Esophagus muscularis mucosa (tissue), 3 donors: ENCODE data around the gene LPAR1.

Experiments used
- POLR2AphosphoS5 ChIP-seq, 2 donors: sonication (generic); formaldehyde crosslinking; IDR thresholded peaks; one replicate each; pipeline ENCODE4 v1.6.1; 2017; ENCODE audit warnings: antibody characterized with exemption in 2 of 2
- TF ChIP-seq, protein P1 (sequence below), 3 experiments: fragments of 200-600 bp in 2 of 3; fragments of 450-650 bp in 1 of 3; sonication (generic) in 2 of 3; IDR thresholded peaks; one replicate each; pipeline ENCODE4 v1.5.1; 2017 to 2019; ENCODE audit warnings: antibody characterized with exemption in 3 of 3, mild to moderate bottlenecking in 2 of 3, moderate library complexity in 1 of 3

DNA sequence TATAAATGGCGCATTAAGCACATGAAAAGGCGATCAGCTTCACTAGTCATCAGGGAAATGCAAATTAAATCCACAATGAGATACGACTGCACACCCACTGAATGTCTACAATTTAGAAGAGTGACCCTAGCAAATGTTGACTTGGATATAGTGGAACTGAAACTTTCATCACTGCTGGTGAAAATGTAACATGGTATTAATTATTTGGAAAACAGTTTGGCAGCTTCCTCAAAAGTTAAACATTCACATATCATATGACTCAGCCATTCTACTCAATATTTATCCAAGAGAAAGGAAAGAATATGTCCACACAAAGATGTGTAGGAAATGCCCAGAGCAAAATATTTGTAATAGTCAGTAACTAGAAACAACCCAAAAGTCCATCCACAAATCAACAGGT lies 146.5 kb downstream of the LPAR1 start:
- TF ChIP-seq, protein P1, sequence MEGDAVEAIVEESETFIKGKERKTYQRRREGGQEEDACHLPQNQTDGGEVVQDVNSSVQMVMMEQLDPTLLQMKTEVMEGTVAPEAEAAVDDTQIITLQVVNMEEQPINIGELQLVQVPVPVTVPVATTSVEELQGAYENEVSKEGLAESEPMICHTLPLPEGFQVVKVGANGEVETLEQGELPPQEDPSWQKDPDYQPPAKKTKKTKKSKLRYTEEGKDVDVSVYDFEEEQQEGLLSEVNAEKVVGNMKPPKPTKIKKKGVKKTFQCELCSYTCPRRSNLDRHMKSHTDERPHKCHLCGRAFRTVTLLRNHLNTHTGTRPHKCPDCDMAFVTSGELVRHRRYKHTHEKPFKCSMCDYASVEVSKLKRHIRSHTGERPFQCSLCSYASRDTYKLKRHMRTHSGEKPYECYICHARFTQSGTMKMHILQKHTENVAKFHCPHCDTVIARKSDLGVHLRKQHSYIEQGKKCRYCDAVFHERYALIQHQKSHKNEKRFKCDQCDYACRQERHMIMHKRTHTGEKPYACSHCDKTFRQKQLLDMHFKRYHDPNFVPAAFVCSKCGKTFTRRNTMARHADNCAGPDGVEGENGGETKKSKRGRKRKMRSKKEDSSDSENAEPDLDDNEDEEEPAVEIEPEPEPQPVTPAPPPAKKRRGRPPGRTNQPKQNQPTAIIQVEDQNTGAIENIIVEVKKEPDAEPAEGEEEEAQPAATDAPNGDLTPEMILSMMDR (IDR thresholded peaks at IDR 0.05) = no peak
- no peak for TF ChIP-seq POLR2AphosphoS5 (IDR thresholded peaks at IDR 0.05)
